Smooth muscle cell (in vitro differentiated cells): ENCODE measurements around the gene BBX. TPM values are rescaled to one million over a fixed set of nuclear protein-coding genes. Genes with fewer than 3 reads are reported as not detected.

ENCODE experiments used
- DNase-seq: peaks from one replicate; lab custom pipeline; 2025; ENCODE audit not compliant: unreplicated experiment; lab: John Stamatoyannopoulos, UW
- H2AFZ ChIP-seq: fragments of 200-600 bp; sonication (generic); 2 replicates; pipeline ENCODE4 v1.6.0; 2016; ENCODE audit warnings: antibody characterized with exemption, low read depth, mild to moderate bottlenecking
- H3F3A ChIP-seq: fragments of 200-600 bp; sonication (generic); 2 replicates; pipeline ENCODE4 v1.6.0; 2017; ENCODE audit warnings: antibody characterized with exemption, low read depth
- H3K27ac ChIP-seq: fragments of 200-600 bp; sonication (generic); 2 replicates; pipeline ENCODE4 v1.5.1; 2016; ENCODE audit warnings: low read depth, mild to moderate bottlenecking
- H3K27me3 ChIP-seq: fragments of 200-600 bp; sonication (generic); 2 replicates; pipeline ENCODE4 v1.6.1; 2016; ENCODE audit warnings: low read depth, mild to moderate bottlenecking
- H3K36me3 ChIP-seq: fragments of 200-600 bp; sonication (generic); 2 replicates; pipeline ENCODE4 v1.5.1; 2016; ENCODE audit warnings: low read depth
- H3K4me1 ChIP-seq: fragments of 200-600 bp; sonication (generic); 2 replicates; pipeline ENCODE4 v1.5.1; 2016; ENCODE audit warnings: low read depth
- H3K4me2 ChIP-seq: fragments of 200-600 bp; sonication (generic); 2 replicates; pipeline ENCODE4 v1.6.0; 2016; ENCODE audit warnings: mild to moderate bottlenecking
- H3K4me3 ChIP-seq: fragments of 200-600 bp; sonication (generic); 2 replicates; pipeline ENCODE4 v1.5.1; 2016; ENCODE audit warnings: mild to moderate bottlenecking
- H3K79me2 ChIP-seq: fragments of 200-600 bp; sonication (generic); 2 replicates; pipeline ENCODE4 v1.6.0; 2016; ENCODE audit warnings: low read depth, mild to moderate bottlenecking
- H3K9ac ChIP-seq: fragments of 200-600 bp; sonication (generic); 2 replicates; pipeline ENCODE4 v1.6.0; 2016; ENCODE audit warnings: low read depth
- H3K9me3 ChIP-seq: fragments of 200-600 bp; sonication (generic); replicated peaks from 2 replicates; pipeline ENCODE4 v1.5.1; 2016; ENCODE audit warnings: low read depth
- H4K20me1 ChIP-seq: fragments of 200-600 bp; sonication (generic); 2 replicates; pipeline ENCODE4 v1.6.0; 2016; ENCODE audit warnings: low read depth
- CTCF ChIP-seq: fragments of 200-600 bp; sonication (generic); IDR thresholded peaks from 2 replicates; pipeline ENCODE4 v1.5.1; 2017; ENCODE audit warnings: borderline replicate concordance, mild to moderate bottlenecking, antibody characterized with exemption; ENCODE audit not compliant: insufficient read depth, poor library complexity, severe bottlenecking
- WGBS: methylation state at CpG from one replicate; pipeline ENCODE4 v1.1.7; 2016; ENCODE audit warnings: low lambda C conversion rate; 5-methylcytosine and 5-hydroxymethylcytosine counted together
- polyA plus RNA-seq: library from polyadenylated mRNA; unstranded; fragments of >200 nt; fragmentation: Nextera tagmentation; extraction: Ambion mirVana; gene quantifications from 2 replicates; pipeline ENCODE4 v1.2.1, GENCODE V29; 2016
- total RNA-seq: library from RNA; depleted of rRNA; stranded (reverse); fragments of >200 nt; gene quantifications from 2 replicates; pipeline ENCODE4 v1.2.3, GENCODE V29; 2014

BBX gene
- total and polyA plus RNA-seq, 2 experiments from 2014 or later: 58.9 to 66.4 TPM

GRCh38 chr3:107819656-107820055 lies 296.9 kb downstream of the BBX start:
- Histone ChIP-seq H4K20me1 (no peaks in the 10 kb centered on the region), H3F3A (no peaks in the 10 kb centered on the region)
- DNase-seq: no peak

DNA sequence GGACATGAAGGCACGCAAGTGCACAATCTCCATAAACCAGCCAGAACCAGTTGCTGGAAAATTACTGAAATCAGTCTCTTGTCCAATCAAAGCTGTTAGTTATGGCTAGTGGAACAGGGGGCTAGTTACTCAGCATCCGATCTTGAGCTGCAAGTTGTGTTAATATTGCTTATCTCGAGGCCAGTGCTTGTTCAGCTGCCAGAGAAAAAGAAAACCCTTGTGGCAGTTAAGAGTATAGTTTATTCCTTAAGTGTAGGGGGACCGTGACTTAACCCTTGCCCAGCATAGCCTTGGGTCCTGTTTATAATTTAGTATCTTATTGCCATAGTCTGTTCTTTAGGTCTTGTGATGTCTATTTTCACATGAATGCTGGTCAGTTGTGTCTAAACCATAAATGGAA lies 299.5 kb downstream of the BBX start:
- Histone ChIP-seq H3K36me3 (no peaks in the 10 kb centered on the region), H2AFZ (no peak overlapping the region), H3K9ac (no peak overlapping the region), H3K4me1 (no peaks in the 10 kb centered on the region), H4K20me1 (no peaks in the 10 kb centered on the region), H3K79me2 (no peaks in the 10 kb centered on the region), H3K4me3 (no peak overlapping the region), H3K27ac (no peak overlapping the region), H3K4me2 (no peak overlapping the region), H3K9me3 (no peaks in the 10 kb centered on the region), H3F3A (no peaks in the 10 kb centered on the region), H3K27me3 (no peaks in the 10 kb centered on the region)
- TF ChIP-seq CTCF: no peak
- WGBS: 57% methylated on average over 4 of the region's 4 CpGs
- DNase-seq: no peak

More at GRCh38 chr3:107819656-107820055, 296.9 kb downstream of the BBX start:
- no peak overlapping the region for H2AFZ ChIP-seq
- no peak for TF ChIP-seq CTCF
- no peaks in the 10 kb centered on the region for H3K27me3 ChIP-seq
- WGBS: 98% methylated on average over 4 of the region's 4 CpGs
- no peaks in the 10 kb centered on the region for H3K36me3 ChIP-seq
- H3K9me3 ChIP-seq: no peaks in the 10 kb centered on the region
- H3K4me1 ChIP-seq: no peaks in the 10 kb centered on the region
- H3K4me3 ChIP-seq: no peak overlapping the region
- no peaks in the 10 kb centered on the region for H3K79me2 ChIP-seq
- no peak overlapping the region for H3K4me2 ChIP-seq
- H3K27ac ChIP-seq: no peak overlapping the region
- H3K9ac ChIP-seq: no peak overlapping the region

- Histone ChIP-seq H3K79me2 (no peaks in the 10 kb centered on the region), H3F3A (no peaks in the 10 kb centered on the region), H3K9ac (no peak overlapping the region), H4K20me1 (no peaks in the 10 kb centered on the region), H3K4me2 (no peak overlapping the region), H3K27me3 (no peaks in the 10 kb centered on the region), H2AFZ (no peak overlapping the region), H3K9me3 (no peaks in the 10 kb centered on the region), H3K36me3 (no peaks in the 10 kb centered on the region), H3K4me3 (no peak overlapping the region), H3K27ac (no peak overlapping the region), H3K4me1 (no peaks in the 10 kb centered on the region)
- no peak for TF ChIP-seq CTCF
- 91% methylated on average over 4 of the region's 4 CpGs for WGBS
- DNase-seq: no peak
Observed at GRCh38 chr3:107824822-107825371, 302.1 kb downstream of the BBX start.

DNA sequence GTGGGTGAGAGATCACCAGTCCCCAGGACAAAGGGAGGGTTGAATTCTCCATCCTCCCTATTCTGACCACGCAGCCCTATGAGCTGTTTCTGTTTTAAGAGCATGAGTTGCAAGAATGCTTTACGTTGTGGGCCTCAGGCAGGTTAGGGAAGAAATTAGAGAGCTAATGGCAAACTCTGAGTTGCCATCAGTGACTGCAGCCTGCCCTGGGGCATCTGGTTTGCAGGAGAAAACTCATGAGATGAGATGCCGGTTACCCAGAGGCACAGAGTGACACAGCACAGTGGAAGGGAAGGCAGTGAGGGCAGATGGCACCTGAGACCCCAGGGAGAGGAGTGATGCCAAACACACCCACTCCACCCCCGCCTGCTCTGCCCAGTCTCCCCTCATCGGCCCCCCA lies 302.8 kb downstream of the BBX start:
- Histone ChIP-seq H4K20me1 (no peaks in the 10 kb centered on the region), H3K9ac (no peak overlapping the region), H3K4me3 (no peak overlapping the region), H3K79me2 (no peaks in the 10 kb centered on the region), H3K4me1 (no peaks in the 10 kb centered on the region), H3K27ac (no peak overlapping the region), H3K9me3 (no peaks in the 10 kb centered on the region), H3K36me3 (no peaks in the 10 kb centered on the region), H3F3A (no peaks in the 10 kb centered on the region), H3K4me2 (no peak overlapping the region), H2AFZ (no peak overlapping the region), H3K27me3 (no peaks in the 10 kb centered on the region)
- DNase-seq: no peak
- no peak for TF ChIP-seq CTCF
- whole genome bisulfite sequencing: 81% methylated on average over 5 of the region's 5 CpGs
